HEK293T (cell line): Measurements from ENCODE around the gene ATPAF2.

Source experiments
- CTCF ChIA-PET: fragments of 350-600 bp; formaldehyde crosslinking; extraction: SDS; loops from one replicate; lab custom pipeline; 2021; ENCODE audit warnings: antibody characterized with exemption, inconsistent platforms; lab: Yijun Ruan, JAX
- POLR2A ChIA-PET: fragments of 350-600 bp; formaldehyde crosslinking; extraction: SDS; loops from one replicate; lab custom pipeline; 2020; ENCODE audit warnings: antibody characterized with exemption, inconsistent platforms; lab: Yijun Ruan, JAX
- DNase-seq: peaks from one replicate; pipeline ENCODE4 v3.0.0; 2012; ENCODE audit warnings: mixed read lengths; ENCODE audit errors: extremely low spot score
- ARNT ChIP-seq: fragments of 450-650 bp; IDR thresholded peaks from 2 replicates; pipeline ENCODE4 v1.6.1; 2017; ENCODE audit warnings: mild to moderate bottlenecking
- BHLHE40 ChIP-seq: fragments of 450-650 bp; IDR thresholded peaks from 2 replicates; pipeline ENCODE4 v1.6.1; 2016; ENCODE audit warnings: mild to moderate bottlenecking, moderate library complexity, borderline replicate concordance
- CTBP1 ChIP-seq: fragments of 450-650 bp; IDR thresholded peaks from 2 replicates; pipeline ENCODE4 v1.6.1; 2016; ENCODE audit warnings: borderline replicate concordance
- ELF4 ChIP-seq: fragments of 450-650 bp; IDR thresholded peaks from 2 replicates; pipeline ENCODE4 v1.6.1; 2017; ENCODE audit warnings: antibody characterized with exemption
- FOXA1 ChIP-seq: fragments of 450-650 bp; IDR thresholded peaks from 2 replicates; pipeline ENCODE4 v1.6.1; 2016; ENCODE audit warnings: mild to moderate bottlenecking
- FOXK2 ChIP-seq: fragments of 450-650 bp; IDR thresholded peaks from 2 replicates; pipeline ENCODE4 v1.6.1; 2016; ENCODE audit warnings: mild to moderate bottlenecking
- FOXM1 ChIP-seq: fragments of 450-650 bp; IDR thresholded peaks from 2 replicates; pipeline ENCODE4 v1.6.1; 2017; ENCODE audit warnings: mild to moderate bottlenecking, borderline replicate concordance
- HDGF ChIP-seq: fragments of 450-650 bp; IDR thresholded peaks from 2 replicates; pipeline ENCODE4 v1.6.1; 2017; ENCODE audit warnings: antibody characterized with exemption, borderline replicate concordance
- L3MBTL2 ChIP-seq: fragments of 450-650 bp; conservative IDR thresholded peaks from 2 replicates; pipeline ENCODE4 v1.6.1; 2016; ENCODE audit warnings: mild to moderate bottlenecking
- LEF1 ChIP-seq: fragments of 450-650 bp; IDR thresholded peaks from 2 replicates; pipeline ENCODE4 v1.6.1; 2017; ENCODE audit warnings: mild to moderate bottlenecking, borderline replicate concordance
- NFRKB ChIP-seq: fragments of 450-650 bp; IDR thresholded peaks from 2 replicates; pipeline ENCODE4 v1.6.1; 2016; ENCODE audit warnings: mild to moderate bottlenecking, moderate library complexity
- SP1 ChIP-seq: fragments of 450-650 bp; IDR thresholded peaks from 2 replicates; pipeline ENCODE4 v1.6.1; 2017
- SUZ12 ChIP-seq: fragments of 450-650 bp; IDR thresholded peaks from 2 replicates; pipeline ENCODE4 v1.6.1; 2016; ENCODE audit warnings: mild to moderate bottlenecking
- TARDBP ChIP-seq: fragments of 450-650 bp; IDR thresholded peaks from 2 replicates; pipeline ENCODE4 v1.6.1; 2016
- ZNF384 ChIP-seq: fragments of 450-650 bp; IDR thresholded peaks from 2 replicates; pipeline ENCODE4 v1.6.1; 2016
- TF ChIP-seq, protein P1 (sequence below): fragments of 450-650 bp; IDR thresholded peaks from 2 replicates; pipeline ENCODE4 v1.6.1; 2016

Gene ATPAF2

GRCh38 chr17:18035704-18036103, 3.3 kb downstream of the ATPAF2 start:
- POLR2A ChIA-PET = interaction anchor here (0.8 to 1.6 kb wide), 2 partner anchors 50 to 199 kb away, joined by 3 to 5 read pairs; partner anchors contain the start of gene SREBF1

GRCh38 chr17:18033442-18034099, 5.4 kb downstream of the ATPAF2 start:
- DNase-seq = peak; percentile 74
- ChIA-PET CTCF (interaction anchor here (0.6 to 2.1 kb wide), 11 partner anchors 9 to 222 kb away, joined by 3 to 11 read pairs (median 3); no protein-coding TSS in a partner anchor), POLR2A (interaction anchor here (1.0 to 1.4 kb wide), 3 partner anchors 142 to 221 kb away, joined by 3 to 5 read pairs (median 3); partner anchors contain the start of gene SREBF1)
- peak; percentile 60 for TF ChIP-seq ELF4
- no peak for TF ChIP-seq CTBP1

More at GRCh38 chr17:18035704-18036103, 3.3 kb downstream of the ATPAF2 start:
- CTCF ChIA-PET = interaction anchor here (0.7 to 2.1 kb wide), 4 partner anchors 31 to 156 kb away, joined by 3 to 8 read pairs (median 4); no protein-coding TSS in a partner anchor
- DNase-seq = no peak
- TF ChIP-seq ZNF384 = no peak
- TF ChIP-seq FOXK2 = no peak
- TF ChIP-seq ELF4 = no peak
- TF ChIP-seq HDGF = no peak
- no peak for TF ChIP-seq FOXM1
- TF ChIP-seq TARDBP = no peak
- no peak for TF ChIP-seq BHLHE40
- TF ChIP-seq NFRKB = no peak
- TF ChIP-seq ARNT = no peak
- TF ChIP-seq, protein P1, sequence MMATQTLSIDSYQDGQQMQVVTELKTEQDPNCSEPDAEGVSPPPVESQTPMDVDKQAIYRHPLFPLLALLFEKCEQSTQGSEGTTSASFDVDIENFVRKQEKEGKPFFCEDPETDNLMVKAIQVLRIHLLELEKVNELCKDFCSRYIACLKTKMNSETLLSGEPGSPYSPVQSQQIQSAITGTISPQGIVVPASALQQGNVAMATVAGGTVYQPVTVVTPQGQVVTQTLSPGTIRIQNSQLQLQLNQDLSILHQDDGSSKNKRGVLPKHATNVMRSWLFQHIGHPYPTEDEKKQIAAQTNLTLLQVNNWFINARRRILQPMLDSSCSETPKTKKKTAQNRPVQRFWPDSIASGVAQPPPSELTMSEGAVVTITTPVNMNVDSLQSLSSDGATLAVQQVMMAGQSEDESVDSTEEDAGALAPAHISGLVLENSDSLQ = no peak
- no peak for TF ChIP-seq L3MBTL2
- no peak for TF ChIP-seq SP1
- TF ChIP-seq FOXA1 = no peak
- no peak for TF ChIP-seq CTBP1
- no peak for TF ChIP-seq SUZ12
- no peak for TF ChIP-seq LEF1

GRCh38 chr17:18031955-18032354, 7.0 kb downstream of the ATPAF2 start:
- ChIA-PET POLR2A (interaction anchor here (0.6 kb wide), 1 partner anchor 124 kb away, joined by 4 read pairs; no protein-coding TSS in a partner anchor), CTCF (interaction anchor here (0.7 to 2.1 kb wide), 3 partner anchors 36 to 141 kb away, joined by 3 to 11 read pairs (median 5); no protein-coding TSS in a partner anchor)
- TF ChIP-seq FOXA1 = no peak
- TF ChIP-seq, protein P1 = no peak
- TF ChIP-seq TARDBP = no peak
- no peak for DNase-seq

- DNase-seq = no peak
- ChIA-PET CTCF (interaction anchor here (0.7 to 1.0 kb wide), 3 partner anchors 9 to 108 kb away, joined by 3 to 9 read pairs (median 4); no protein-coding TSS in a partner anchor), POLR2A (interaction anchor here (0.8 kb wide), 1 partner anchor 26 kb away, joined by 3 read pairs; no protein-coding TSS in a partner anchor)
- TF ChIP-seq L3MBTL2 = no peak
- no peak for TF ChIP-seq CTBP1
- no peak for TF ChIP-seq TARDBP
- no peak for TF ChIP-seq FOXA1
- no peak for TF ChIP-seq FOXK2
- TF ChIP-seq BHLHE40 = no peak
- no peak for TF ChIP-seq HDGF
- no peak for TF ChIP-seq LEF1
- TF ChIP-seq SP1 = no peak
- TF ChIP-seq, protein P1 = no peak
- no peak for TF ChIP-seq ARNT
- TF ChIP-seq SUZ12 = no peak
- no peak for TF ChIP-seq FOXM1
- no peak for TF ChIP-seq ELF4
These were observed 9.9 kb downstream of the ATPAF2 start for GRCh38 chr17:18028952-18029540.

- TF ChIP-seq FOXK2 (no peak), L3MBTL2 (no peak), ELF4 (no peak), BHLHE40 (no peak)
- no peak for DNase-seq
- ChIA-PET CTCF (interaction anchor here (0.7 to 1.0 kb wide), 2 partner anchors 10 to 24 kb away, joined by 3 to 4 read pairs; no protein-coding TSS in a partner anchor), POLR2A (interaction anchor here (0.8 kb wide), 1 partner anchor 26 kb away, joined by 3 read pairs; no protein-coding TSS in a partner anchor)
These were observed 10.6 kb downstream of the ATPAF2 start for GRCh38 chr17:18028114-18028951.

DNA sequence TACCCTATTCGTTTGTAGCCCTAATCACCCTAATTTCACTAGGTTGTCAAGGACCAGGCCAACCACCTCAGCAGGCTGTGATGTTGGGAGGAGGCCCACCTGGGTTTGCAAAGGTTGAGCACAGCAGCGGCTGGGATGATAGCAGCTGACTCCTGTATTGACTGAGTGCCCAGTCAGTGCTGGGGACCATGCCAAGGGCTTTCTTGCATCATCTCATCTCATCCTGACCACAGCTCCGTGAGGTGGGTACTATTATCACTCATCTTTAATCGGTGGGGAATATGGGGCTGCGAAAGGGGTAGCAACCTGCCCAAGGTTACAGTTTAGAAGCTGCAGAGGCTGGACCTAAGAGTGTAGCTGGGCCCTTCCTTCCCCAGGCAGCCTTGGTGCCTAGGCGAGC, 11.7 kb downstream of the ATPAF2 start:
- ChIA-PET CTCF (no interaction called here), POLR2A (no interaction called here)
- no peak for TF ChIP-seq SP1
- no peak for TF ChIP-seq ELF4
- no peak for TF ChIP-seq TARDBP
- TF ChIP-seq LEF1 = no peak
- TF ChIP-seq BHLHE40 = no peak
- no peak for TF ChIP-seq FOXA1
- TF ChIP-seq HDGF = no peak
- TF ChIP-seq NFRKB = no peak
- TF ChIP-seq SUZ12 = no peak
- TF ChIP-seq ARNT = no peak
- no peak for TF ChIP-seq FOXM1
- TF ChIP-seq, protein P1 = no peak
- no peak for TF ChIP-seq L3MBTL2
- no peak for TF ChIP-seq ZNF384
- no peak for TF ChIP-seq FOXK2
- no peak for DNase-seq
